ENCODE data around the gene XPR1. TPM values are rescaled to one million over a fixed set of nuclear protein-coding genes. Genes with fewer than 3 reads are reported as not detected.

Gene XPR1
- total and polyA plus RNA-seq, 2 donors (not counting 1 experiment from before 2014, with no cell fraction given): 2.8 to 22.3 TPM

DNA sequence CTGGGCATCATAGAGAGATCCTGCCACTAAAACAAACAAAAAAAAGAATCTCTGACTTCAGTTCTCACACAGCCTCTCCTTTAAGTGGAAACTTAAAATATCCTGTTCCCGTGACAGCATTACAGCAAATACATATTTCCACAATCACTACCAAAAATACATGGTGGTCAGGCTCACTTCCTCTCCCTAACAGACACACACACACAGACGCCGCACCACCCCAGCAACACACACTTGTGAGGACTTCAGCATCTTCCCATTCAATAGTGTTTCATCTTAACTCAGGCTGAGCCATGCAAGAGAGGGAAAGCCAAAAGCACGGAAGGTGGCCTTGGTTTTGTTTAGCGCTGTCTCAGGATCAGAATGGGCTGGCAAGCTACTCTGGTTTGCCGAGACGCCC is 302.7 kb downstream of the XPR1 start:
- ChIA-PET CTCF (interaction anchor here (0.7 kb wide), 1 partner anchor 226 kb away, joined by 5 read pairs; no protein-coding TSS in a partner anchor), POLR2A (no interaction called here)
- Histone ChIP-seq H3K9ac (ENCODE audit: low read length) (no peak overlapping the region), H3K79me2 (ENCODE audit: control insufficient read depth, insufficient read depth, low read length) (no peaks in the 10 kb centered on the region), H3K36me3 (replicated peaks in 1 of 2; ENCODE audit: control extremely low read depth in 1 of 2, control insufficient read depth in 1 of 2, extremely low read depth in 1 of 2, insufficient read depth in 2 of 2, low read length in 1 of 2) (no peaks in the 10 kb centered on the region), H3K4me1 (ENCODE audit: control insufficient read depth in 2 of 2, insufficient read depth in 2 of 2, low read length in 2 of 2) (peaks cover 18 to 21% of the 10 kb centered on the region in 2 donors), H3K4me2 (replicated peaks; ENCODE audit: low read depth, low read length, poor library complexity, severe bottlenecking) (peak overlapping the region; percentile 49), H2AFZ (ENCODE audit: insufficient read depth, low read depth, low read length, poor library complexity, severe bottlenecking) (peak overlapping the region; percentile 10), H4K20me1 (ENCODE audit: control insufficient read depth, insufficient read depth, low read length, poor library complexity, severe bottlenecking) (no peaks in the 10 kb centered on the region), H3K4me3 (ENCODE audit: control extremely low read depth in 1 of 5, extremely low read depth in 1 of 5, insufficient read depth in 1 of 5, low read depth in 2 of 5, low read length in 4 of 5) (no peak overlapping the region), H3K27ac (ENCODE audit: low read length in 2 of 2) (no peak overlapping the region), H3K9me3 (ENCODE audit: control extremely low read depth in 1 of 3, control insufficient read depth in 2 of 3, insufficient read depth in 1 of 3, low read length in 2 of 3) (no peaks in the 10 kb centered on the region), H3K27me3 (replicated peaks in 1 of 4; ENCODE audit: control extremely low read depth in 1 of 4, control insufficient read depth in 3 of 4, insufficient read depth in 4 of 4, low read length in 3 of 4) (no peaks in the 10 kb centered on the region)
- TF ChIP-seq, protein P1, sequence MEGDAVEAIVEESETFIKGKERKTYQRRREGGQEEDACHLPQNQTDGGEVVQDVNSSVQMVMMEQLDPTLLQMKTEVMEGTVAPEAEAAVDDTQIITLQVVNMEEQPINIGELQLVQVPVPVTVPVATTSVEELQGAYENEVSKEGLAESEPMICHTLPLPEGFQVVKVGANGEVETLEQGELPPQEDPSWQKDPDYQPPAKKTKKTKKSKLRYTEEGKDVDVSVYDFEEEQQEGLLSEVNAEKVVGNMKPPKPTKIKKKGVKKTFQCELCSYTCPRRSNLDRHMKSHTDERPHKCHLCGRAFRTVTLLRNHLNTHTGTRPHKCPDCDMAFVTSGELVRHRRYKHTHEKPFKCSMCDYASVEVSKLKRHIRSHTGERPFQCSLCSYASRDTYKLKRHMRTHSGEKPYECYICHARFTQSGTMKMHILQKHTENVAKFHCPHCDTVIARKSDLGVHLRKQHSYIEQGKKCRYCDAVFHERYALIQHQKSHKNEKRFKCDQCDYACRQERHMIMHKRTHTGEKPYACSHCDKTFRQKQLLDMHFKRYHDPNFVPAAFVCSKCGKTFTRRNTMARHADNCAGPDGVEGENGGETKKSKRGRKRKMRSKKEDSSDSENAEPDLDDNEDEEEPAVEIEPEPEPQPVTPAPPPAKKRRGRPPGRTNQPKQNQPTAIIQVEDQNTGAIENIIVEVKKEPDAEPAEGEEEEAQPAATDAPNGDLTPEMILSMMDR (IDR thresholded peaks at IDR 0.05): no peak
- TF ChIP-seq EZH2 (IDR thresholded peaks at IDR 0.05; ENCODE audit: borderline replicate concordance, insufficient read depth, low read depth, low read length, poor library complexity, severe bottlenecking): no peak
- DNase-seq: no peak
- 24% methylated on average over 7 of the region's 7 CpGs for WGBS (ENCODE audit: insufficient coverage)
- peaks cover 21% of the 10 kb centered on the region for H3K4me1 Mint-ChIP-seq
- no peaks in the 10 kb centered on the region for H3K9me3 Mint-ChIP-seq (ENCODE audit: insufficient read depth)
- H3K27ac Mint-ChIP-seq: no peak overlapping the region
- peak overlapping the region; percentile 11 for H3K4me3 Mint-ChIP-seq
- H3K27me3 Mint-ChIP-seq: peaks cover 5% of the 10 kb centered on the region
- ATAC-seq (ENCODE audit: low read depth): no peak
- intact Hi-C loops (cut with micrococcal nuclease): no loop called here

DNA sequence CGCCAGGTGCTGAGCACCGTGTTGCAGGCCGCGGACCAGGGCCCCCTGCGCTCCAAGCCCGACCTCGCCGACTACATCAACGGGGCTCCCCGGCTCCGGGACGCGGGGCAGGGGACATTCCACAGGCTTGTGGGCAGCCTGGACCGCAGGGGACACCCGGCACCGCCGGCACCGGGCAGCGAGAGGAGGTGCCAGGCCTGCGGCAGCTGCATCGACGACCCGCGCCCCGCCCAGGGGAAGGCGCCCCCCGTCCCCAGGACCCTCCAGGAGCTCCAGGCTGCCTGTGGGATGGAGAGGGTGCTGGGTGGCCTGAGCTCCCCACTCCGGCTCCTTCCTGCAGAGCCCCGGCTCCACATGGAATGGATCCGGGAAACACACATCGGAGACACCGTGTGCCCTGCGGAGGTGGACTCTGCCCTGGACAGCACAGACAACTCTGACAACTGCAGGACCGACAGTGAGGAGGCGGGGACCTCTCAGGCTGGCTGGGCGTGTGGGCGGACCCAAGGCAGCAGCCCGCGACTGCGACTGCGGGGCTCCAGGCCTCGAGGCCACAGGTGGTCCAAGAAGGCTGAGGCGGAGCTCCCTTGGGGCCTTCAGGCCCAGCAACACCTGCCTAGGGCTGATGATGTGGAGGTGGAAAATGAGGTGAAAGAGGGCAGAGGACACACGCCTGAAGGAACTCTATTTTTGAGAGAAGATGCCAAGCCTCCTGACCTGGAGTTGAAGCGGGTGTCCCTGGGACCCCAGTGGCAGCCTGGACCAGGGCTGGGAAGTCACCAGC is 303.7 kb downstream of the XPR1 start:
- POLR2A ChIA-PET: no interaction called here
- Mint-ChIP-seq H3K27me3 (peaks cover 5% of the 10 kb centered on the region), H3K4me1 (peaks cover 25% of the 10 kb centered on the region), H3K4me3 (no peak overlapping the region), H3K27ac (no peak overlapping the region), H3K9me3 (ENCODE audit: insufficient read depth) (no peaks in the 10 kb centered on the region)
- Histone ChIP-seq H3K4me1 (ENCODE audit: control insufficient read depth in 2 of 2, insufficient read depth in 2 of 2, low read length in 2 of 2) (peaks cover 18 to 21% of the 10 kb centered on the region in 2 donors), H3K9ac (ENCODE audit: low read length) (no peak overlapping the region), H3K4me2 (replicated peaks; ENCODE audit: low read depth, low read length, poor library complexity, severe bottlenecking) (peak overlapping the region; percentile 49), H3K9me3 (ENCODE audit: control extremely low read depth in 1 of 3, control insufficient read depth in 2 of 3, insufficient read depth in 1 of 3, low read length in 2 of 3) (no peaks in the 10 kb centered on the region), H4K20me1 (ENCODE audit: control insufficient read depth, insufficient read depth, low read length, poor library complexity, severe bottlenecking) (no peaks in the 10 kb centered on the region), H3K79me2 (ENCODE audit: control insufficient read depth, insufficient read depth, low read length) (no peaks in the 10 kb centered on the region), H2AFZ (ENCODE audit: insufficient read depth, low read depth, low read length, poor library complexity, severe bottlenecking) (no peak overlapping the region), H3K27ac (ENCODE audit: low read length in 2 of 2) (no peak overlapping the region), H3K4me3 (ENCODE audit: control extremely low read depth in 1 of 5, extremely low read depth in 1 of 5, insufficient read depth in 1 of 5, low read depth in 2 of 5, low read length in 4 of 5) (no peak overlapping the region), H3K36me3 (replicated peaks in 1 of 2; ENCODE audit: control extremely low read depth in 1 of 2, control insufficient read depth in 1 of 2, extremely low read depth in 1 of 2, insufficient read depth in 2 of 2, low read length in 1 of 2) (no peaks in the 10 kb centered on the region), H3K27me3 (replicated peaks in 1 of 4; ENCODE audit: control extremely low read depth in 1 of 4, control insufficient read depth in 3 of 4, insufficient read depth in 4 of 4, low read length in 3 of 4) (no peaks in the 10 kb centered on the region)
- DNase-seq (no peak), ATAC-seq (ENCODE audit: low read depth) (no peak)
- intact Hi-C loops (cut with micrococcal nuclease): no loop called here
- 74% methylated on average over 45 of the region's 45 CpGs for WGBS (ENCODE audit: insufficient coverage)
- CTCF ChIA-PET: no interaction called here
- TF ChIP-seq, protein P1 (IDR thresholded peaks at IDR 0.05): no peak
- no peak for TF ChIP-seq EZH2 (IDR thresholded peaks at IDR 0.05; ENCODE audit: borderline replicate concordance, insufficient read depth, low read depth, low read length, poor library complexity, severe bottlenecking)

Measured in B cell (primary cell).